H1 (cell line): Measurements from ENCODE around the gene RPS6KA2.

ENCODE experiments used
- CTCF ChIP-seq, 3 experiments: IDR thresholded peaks; 1 replicate in 2 of 3; 2 replicates in 1 of 3; pipeline versions ENCODE4 v1.5.1 to v1.6.1; 2011; ENCODE audit warnings: low read length in 3 of 3, mild to moderate bottlenecking in 3 of 3, inconsistent platforms in 2 of 3, low read depth in 1 of 3, moderate library complexity in 1 of 3; ENCODE audit not compliant: insufficient read depth in 1 of 3; ENCODE audit errors: control extremely low read depth in 1 of 3
- EZH2 ChIP-seq: fragments of 200-600 bp; sonication (generic); IDR thresholded peaks from 2 replicates; pipeline ENCODE4 v1.7.1; 2012; ENCODE audit warnings: low read depth, mild to moderate bottlenecking, moderate library complexity, low read length, inconsistent platforms; ENCODE audit not compliant: severe bottlenecking
- JUND ChIP-seq: IDR thresholded peaks from 2 replicates; pipeline ENCODE4 v1.6.1; 2011; ENCODE audit warnings: mild to moderate bottlenecking, improper control_type of control experiment, low read length
- KDM1A ChIP-seq: fragments of 200-600, 300-600 bp; sonication (generic); IDR thresholded peaks from 2 replicates; pipeline ENCODE4 v1.7.1; 2016; ENCODE audit warnings: mild to moderate bottlenecking, low read length, borderline replicate concordance
- POLR2A ChIP-seq, 2 experiments: IDR thresholded peaks; 1 replicate in 1 of 2; 2 replicates in 1 of 2; pipeline ENCODE4 v1.6.1; 2011; ENCODE audit warnings: low read depth in 2 of 2, low read length in 2 of 2, mild to moderate bottlenecking in 2 of 2; ENCODE audit errors: control extremely low read depth in 1 of 2
- RXRA ChIP-seq: IDR thresholded peaks from 2 replicates; pipeline ENCODE4 v1.6.1; 2011; ENCODE audit warnings: low read depth, mild to moderate bottlenecking, low read length, moderate library complexity; ENCODE audit not compliant: insufficient read depth
- TF ChIP-seq, protein P1 (sequence below): IDR thresholded peaks from 2 replicates; pipeline ENCODE4 v1.6.1; 2012; ENCODE audit warnings: low read length, inconsistent platforms
- TF ChIP-seq, protein P2 (sequence below): IDR thresholded peaks from 2 replicates; pipeline ENCODE4 v1.6.1; 2012; ENCODE audit warnings: inconsistent platforms

DNA sequence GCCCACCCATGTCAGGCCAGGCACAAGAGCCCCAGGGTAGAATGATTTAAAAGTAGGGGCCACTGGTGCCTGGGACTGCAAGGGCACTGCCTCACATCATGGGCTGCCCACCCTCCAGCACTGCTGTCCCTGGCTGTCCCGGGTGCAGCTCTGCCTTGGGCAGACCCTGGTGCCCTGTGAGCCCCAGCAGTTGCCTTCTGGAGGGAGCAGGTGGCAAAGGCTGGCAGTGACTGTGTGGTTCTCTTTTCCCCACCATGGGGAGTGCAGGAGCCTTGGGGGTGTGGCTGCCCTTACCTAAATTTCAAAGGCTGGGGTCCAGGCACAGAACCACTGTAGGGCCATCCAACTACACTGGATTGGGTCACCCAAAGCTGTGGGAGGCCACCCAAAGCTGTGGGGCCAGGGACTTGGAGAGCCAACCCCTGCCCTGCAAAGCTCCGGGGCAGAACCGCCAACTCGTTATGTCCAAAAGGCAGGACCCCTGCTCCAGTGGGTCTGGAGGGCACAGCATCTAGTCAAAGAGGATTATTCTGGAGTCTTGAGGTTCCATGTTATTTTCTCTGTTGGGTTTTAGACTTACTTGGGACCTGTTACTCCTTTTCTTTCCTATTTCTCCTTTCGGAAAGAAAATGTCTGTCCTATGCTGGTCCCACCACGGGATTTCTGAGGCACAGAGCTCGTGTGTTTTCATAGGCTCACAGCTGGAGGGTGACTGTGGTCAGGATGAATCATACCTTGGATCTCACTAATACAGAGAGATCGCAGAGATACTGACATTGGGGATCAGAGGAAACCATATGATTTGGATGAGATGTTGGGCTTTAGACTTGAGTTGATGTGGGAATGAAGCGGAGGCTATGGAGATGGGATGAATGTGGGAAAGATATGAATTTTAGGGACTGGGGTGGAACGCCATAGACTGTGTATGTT is 105.9 kb downstream of the RPS6KA2 start:
- TF ChIP-seq POLR2A (IDR thresholded peaks at IDR 0.05; ENCODE audit: control extremely low read depth in 1 of 2, low read depth in 2 of 2, low read length in 2 of 2) (no peak), RXRA (no peak), JUND (no peak), CTCF (IDR thresholded peaks at IDR 0.05; ENCODE audit: control extremely low read depth in 1 of 3, insufficient read depth in 1 of 3, low read depth in 1 of 3, low read length in 3 of 3) (no peak), EZH2 (no peak), KDM1A (no peak)
- TF ChIP-seq, protein P1, sequence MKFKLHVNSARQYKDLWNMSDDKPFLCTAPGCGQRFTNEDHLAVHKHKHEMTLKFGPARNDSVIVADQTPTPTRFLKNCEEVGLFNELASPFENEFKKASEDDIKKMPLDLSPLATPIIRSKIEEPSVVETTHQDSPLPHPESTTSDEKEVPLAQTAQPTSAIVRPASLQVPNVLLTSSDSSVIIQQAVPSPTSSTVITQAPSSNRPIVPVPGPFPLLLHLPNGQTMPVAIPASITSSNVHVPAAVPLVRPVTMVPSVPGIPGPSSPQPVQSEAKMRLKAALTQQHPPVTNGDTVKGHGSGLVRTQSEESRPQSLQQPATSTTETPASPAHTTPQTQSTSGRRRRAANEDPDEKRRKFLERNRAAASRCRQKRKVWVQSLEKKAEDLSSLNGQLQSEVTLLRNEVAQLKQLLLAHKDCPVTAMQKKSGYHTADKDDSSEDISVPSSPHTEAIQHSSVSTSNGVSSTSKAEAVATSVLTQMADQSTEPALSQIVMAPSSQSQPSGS: no peak
- TF ChIP-seq, protein P2, sequence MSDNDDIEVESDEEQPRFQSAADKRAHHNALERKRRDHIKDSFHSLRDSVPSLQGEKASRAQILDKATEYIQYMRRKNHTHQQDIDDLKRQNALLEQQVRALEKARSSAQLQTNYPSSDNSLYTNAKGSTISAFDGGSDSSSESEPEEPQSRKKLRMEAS: no peak
